Measurements from ENCODE around the gene SCLY.

Gene SCLY

DNA sequence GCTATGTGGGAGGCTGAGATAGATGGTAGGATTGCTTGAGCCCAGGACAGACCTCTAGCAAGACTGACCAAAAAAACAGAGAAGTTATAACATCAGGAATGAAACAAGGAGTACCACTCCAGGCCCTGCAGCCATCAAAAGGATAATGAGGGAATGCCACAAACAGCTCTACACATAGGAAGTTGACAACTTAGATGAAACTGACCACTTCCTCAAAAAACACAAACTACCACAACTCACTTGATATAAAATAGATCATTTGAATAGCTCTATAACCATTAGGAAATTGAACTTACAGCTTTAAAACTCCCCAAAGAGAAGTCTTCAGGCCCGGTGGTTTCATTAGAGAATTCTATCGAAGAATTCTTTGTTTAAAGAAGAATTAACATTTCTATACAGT is 26.4 kb downstream of the SCLY start (continued):
- TF ChIP-seq ISL1 (CRISPR knock-in tag; IDR thresholded peaks at IDR 0.05) (no peak), PPARA (CRISPR knock-in tag; IDR thresholded peaks at IDR 0.05; ENCODE audit: borderline replicate concordance) (no peak), CSDC2 (CRISPR knock-in tag; IDR thresholded peaks at IDR 0.05) (no peak), BACH2 (CRISPR knock-in tag; IDR thresholded peaks at IDR 0.05; ENCODE audit: borderline replicate concordance) (no peak), ZNF8 (CRISPR knock-in tag; IDR thresholded peaks at IDR 0.05) (no peak), ZNF565 (CRISPR knock-in tag; conservative IDR thresholded peaks at IDR 0.05; ENCODE audit: low read depth) (no peak), TOX (CRISPR knock-in tag; IDR thresholded peaks at IDR 0.05; ENCODE audit: borderline replicate concordance) (no peak)

DNA sequence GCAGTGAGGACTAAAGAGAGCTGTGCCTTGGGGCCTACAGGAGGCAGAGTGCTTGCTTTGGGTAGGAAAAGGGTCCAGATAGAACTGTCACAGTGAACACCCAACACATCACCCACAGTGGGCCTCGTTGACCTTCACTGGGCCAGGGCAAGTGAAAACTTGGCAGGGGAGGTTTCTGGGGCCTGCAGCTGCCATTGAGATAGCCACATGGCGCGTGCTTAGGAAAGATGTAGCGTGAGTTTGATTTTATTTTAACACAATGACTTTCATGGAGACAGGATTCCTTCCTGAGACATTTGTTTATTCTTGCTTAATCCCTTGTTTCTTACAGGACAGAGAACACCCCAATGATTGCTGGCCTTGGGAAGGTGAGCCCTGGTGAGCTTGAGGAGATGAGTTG is 30.1 kb downstream of the SCLY start:
- no peak for ATAC-seq
- TF ChIP-seq ZNF8 (CRISPR knock-in tag; IDR thresholded peaks at IDR 0.05), result no peak
- no peak for TF ChIP-seq ZFP3 (CRISPR knock-in tag; IDR thresholded peaks at IDR 0.05)
- no peak for TF ChIP-seq ARNTL (CRISPR knock-in tag; IDR thresholded peaks at IDR 0.05; ENCODE audit: borderline replicate concordance, low read depth)
- TF ChIP-seq ZC3H10 (CRISPR knock-in tag; IDR thresholded peaks at IDR 0.05), result no peak
- no peak for TF ChIP-seq ZNF70 (CRISPR knock-in tag; IDR thresholded peaks at IDR 0.05)
- no peak for TF ChIP-seq SNAI2 (CRISPR knock-in tag; IDR thresholded peaks at IDR 0.05)
- no peak for TF ChIP-seq OSR1 (CRISPR knock-in tag; IDR thresholded peaks at IDR 0.05)
- no peak for TF ChIP-seq ESRRG (CRISPR knock-in tag; IDR thresholded peaks at IDR 0.05)

DNA sequence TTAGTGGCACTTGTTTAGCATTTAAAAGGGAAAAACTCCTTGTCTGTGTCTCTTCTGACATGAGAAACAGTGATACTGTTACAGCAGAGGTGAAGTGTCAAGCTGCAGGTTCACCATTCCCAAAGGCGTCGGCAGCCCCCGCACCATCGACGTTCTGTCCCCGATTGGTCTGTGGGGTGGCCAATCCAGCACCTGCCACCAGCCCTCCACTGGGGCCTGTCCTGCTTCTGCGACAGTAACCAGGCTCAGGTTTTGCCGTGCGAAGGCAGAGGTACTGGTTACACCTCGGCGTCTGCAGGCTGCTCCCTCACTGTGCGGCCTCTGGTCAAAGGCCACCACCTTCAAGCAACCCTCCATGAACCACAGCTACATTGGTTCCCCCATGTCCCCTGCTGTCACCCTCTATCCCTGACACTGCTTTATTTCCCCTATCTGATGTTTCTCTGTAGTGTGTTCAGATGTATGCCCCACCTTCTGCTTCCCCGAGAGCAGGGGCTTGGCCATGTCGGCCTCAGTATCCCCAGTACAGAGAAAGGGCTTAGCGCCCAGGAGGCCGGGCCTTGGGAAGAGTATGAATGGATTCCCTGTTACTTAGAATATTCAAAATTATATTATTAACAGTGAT is 30.7 kb downstream of the SCLY start:
- no peak for TF ChIP-seq TCF4 (CRISPR knock-in tag; IDR thresholded peaks at IDR 0.05; ENCODE audit: borderline replicate concordance)
- TF ChIP-seq, protein P1, sequence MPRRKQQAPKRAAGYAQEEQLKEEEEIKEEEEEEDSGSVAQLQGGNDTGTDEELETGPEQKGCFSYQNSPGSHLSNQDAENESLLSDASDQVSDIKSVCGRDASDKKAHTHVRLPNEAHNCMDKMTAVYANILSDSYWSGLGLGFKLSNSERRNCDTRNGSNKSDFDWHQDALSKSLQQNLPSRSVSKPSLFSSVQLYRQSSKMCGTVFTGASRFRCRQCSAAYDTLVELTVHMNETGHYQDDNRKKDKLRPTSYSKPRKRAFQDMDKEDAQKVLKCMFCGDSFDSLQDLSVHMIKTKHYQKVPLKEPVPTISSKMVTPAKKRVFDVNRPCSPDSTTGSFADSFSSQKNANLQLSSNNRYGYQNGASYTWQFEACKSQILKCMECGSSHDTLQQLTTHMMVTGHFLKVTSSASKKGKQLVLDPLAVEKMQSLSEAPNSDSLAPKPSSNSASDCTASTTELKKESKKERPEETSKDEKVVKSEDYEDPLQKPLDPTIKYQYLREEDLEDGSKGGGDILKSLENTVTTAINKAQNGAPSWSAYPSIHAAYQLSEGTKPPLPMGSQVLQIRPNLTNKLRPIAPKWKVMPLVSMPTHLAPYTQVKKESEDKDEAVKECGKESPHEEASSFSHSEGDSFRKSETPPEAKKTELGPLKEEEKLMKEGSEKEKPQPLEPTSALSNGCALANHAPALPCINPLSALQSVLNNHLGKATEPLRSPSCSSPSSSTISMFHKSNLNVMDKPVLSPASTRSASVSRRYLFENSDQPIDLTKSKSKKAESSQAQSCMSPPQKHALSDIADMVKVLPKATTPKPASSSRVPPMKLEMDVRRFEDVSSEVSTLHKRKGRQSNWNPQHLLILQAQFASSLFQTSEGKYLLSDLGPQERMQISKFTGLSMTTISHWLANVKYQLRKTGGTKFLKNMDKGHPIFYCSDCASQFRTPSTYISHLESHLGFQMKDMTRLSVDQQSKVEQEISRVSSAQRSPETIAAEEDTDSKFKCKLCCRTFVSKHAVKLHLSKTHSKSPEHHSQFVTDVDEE (CRISPR knock-in tag; IDR thresholded peaks at IDR 0.05), result no peak
- TF ChIP-seq ZC3H10 (CRISPR knock-in tag; IDR thresholded peaks at IDR 0.05), result no peak
- TF ChIP-seq ZFP3 (CRISPR knock-in tag; IDR thresholded peaks at IDR 0.05), result no peak
- TF ChIP-seq ZNF565 (CRISPR knock-in tag; conservative IDR thresholded peaks at IDR 0.05; ENCODE audit: low read depth), result no peak
- TF ChIP-seq PPARA (CRISPR knock-in tag; IDR thresholded peaks at IDR 0.05; ENCODE audit: borderline replicate concordance), result no peak
- TF ChIP-seq RARB (CRISPR knock-in tag; IDR thresholded peaks at IDR 0.05), result no peak
- TF ChIP-seq, protein P2, sequence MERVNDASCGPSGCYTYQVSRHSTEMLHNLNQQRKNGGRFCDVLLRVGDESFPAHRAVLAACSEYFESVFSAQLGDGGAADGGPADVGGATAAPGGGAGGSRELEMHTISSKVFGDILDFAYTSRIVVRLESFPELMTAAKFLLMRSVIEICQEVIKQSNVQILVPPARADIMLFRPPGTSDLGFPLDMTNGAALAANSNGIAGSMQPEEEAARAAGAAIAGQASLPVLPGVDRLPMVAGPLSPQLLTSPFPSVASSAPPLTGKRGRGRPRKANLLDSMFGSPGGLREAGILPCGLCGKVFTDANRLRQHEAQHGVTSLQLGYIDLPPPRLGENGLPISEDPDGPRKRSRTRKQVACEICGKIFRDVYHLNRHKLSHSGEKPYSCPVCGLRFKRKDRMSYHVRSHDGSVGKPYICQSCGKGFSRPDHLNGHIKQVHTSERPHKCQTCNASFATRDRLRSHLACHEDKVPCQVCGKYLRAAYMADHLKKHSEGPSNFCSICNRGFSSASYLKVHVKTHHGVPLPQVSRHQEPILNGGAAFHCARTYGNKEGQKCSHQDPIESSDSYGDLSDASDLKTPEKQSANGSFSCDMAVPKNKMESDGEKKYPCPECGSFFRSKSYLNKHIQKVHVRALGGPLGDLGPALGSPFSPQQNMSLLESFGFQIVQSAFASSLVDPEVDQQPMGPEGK (CRISPR knock-in tag; IDR thresholded peaks at IDR 0.05; ENCODE audit: borderline replicate concordance), result no peak
- TF ChIP-seq, protein P3, sequence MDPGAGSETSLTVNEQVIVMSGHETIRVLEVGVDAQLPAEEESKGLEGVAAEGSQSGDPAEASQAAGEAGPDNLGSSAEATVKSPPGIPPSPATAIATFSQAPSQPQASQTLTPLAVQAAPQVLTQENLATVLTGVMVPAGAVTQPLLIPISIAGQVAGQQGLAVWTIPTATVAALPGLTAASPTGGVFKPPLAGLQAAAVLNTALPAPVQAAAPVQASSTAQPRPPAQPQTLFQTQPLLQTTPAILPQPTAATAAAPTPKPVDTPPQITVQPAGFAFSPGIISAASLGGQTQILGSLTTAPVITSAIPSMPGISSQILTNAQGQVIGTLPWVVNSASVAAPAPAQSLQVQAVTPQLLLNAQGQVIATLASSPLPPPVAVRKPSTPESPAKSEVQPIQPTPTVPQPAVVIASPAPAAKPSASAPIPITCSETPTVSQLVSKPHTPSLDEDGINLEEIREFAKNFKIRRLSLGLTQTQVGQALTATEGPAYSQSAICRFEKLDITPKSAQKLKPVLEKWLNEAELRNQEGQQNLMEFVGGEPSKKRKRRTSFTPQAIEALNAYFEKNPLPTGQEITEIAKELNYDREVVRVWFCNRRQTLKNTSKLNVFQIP (CRISPR knock-in tag; IDR thresholded peaks at IDR 0.05; ENCODE audit: borderline replicate concordance, low read depth), result no peak
- no peak for TF ChIP-seq OSR1 (CRISPR knock-in tag; IDR thresholded peaks at IDR 0.05)
- TF ChIP-seq, protein P4, sequence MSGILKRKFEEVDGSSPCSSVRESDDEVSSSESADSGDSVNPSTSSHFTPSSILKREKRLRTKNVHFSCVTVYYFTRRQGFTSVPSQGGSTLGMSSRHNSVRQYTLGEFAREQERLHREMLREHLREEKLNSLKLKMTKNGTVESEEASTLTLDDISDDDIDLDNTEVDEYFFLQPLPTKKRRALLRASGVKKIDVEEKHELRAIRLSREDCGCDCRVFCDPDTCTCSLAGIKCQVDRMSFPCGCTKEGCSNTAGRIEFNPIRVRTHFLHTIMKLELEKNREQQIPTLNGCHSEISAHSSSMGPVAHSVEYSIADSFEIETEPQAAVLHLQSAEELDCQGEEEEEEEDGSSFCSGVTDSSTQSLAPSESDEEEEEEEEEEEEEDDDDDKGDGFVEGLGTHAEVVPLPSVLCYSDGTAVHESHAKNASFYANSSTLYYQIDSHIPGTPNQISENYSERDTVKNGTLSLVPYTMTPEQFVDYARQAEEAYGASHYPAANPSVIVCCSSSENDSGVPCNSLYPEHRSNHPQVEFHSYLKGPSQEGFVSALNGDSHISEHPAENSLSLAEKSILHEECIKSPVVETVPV (CRISPR knock-in tag; IDR thresholded peaks at IDR 0.05), result no peak
- no peak for ATAC-seq

DNA sequence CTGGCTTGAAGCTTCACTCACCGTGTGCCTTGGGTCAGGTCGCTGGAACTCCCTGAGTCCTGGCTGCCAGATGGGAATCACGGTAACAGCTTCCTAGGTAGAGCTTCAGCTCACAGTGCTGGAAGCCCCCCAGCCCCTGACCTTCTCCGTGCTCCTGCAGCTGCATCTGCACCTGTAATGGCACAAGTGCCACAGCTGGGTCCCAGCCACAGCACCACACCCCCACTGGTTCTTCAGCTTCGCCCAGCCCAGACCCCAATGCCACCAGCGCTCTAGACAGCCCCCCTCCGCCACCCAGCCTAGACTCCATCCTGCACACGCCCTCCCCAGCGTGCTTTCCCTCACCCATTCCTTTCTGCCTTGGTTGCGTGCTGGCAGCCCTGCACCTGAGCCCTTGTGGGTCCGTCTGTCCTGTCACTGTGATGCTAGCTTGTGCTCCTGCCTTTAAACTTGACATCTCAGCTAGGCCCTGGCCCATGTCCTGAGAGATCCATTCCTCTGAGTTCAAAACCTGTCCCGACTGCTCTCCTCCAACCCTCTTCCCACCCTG is 31.8 kb downstream of the SCLY start:
- no peak for ATAC-seq
- TF ChIP-seq TOX (CRISPR knock-in tag; IDR thresholded peaks at IDR 0.05; ENCODE audit: borderline replicate concordance) (no peak), ZNF70 (CRISPR knock-in tag; IDR thresholded peaks at IDR 0.05) (no peak), ZFP30 (CRISPR knock-in tag; IDR thresholded peaks at IDR 0.05) (no peak)
- TF ChIP-seq, protein P4 (CRISPR knock-in tag; IDR thresholded peaks at IDR 0.05), result no peak
- TF ChIP-seq, protein P3 (CRISPR knock-in tag; IDR thresholded peaks at IDR 0.05; ENCODE audit: borderline replicate concordance, low read depth), result no peak

All from SK-N-SH treated with all-trans-retinoic acid at 6 μM for 48 hours (cell line).